ENCODE measurements around the gene LTBP3.
A peak's percentile ranks its signal among the peaks of the same experiment; 100 is the strongest.

The LTBP3 gene

GRCh38 chr11:65577756-65578109 is 19.6 kb upstream of the LTBP3 start:
- H3K9me3 ChIP-seq (ENCODE audit: insufficient read depth, low read depth, low read length), result no peaks in the 10 kb centered on the region
- H3K36me3 ChIP-seq (ENCODE audit: insufficient read depth, low read length), result no peaks in the 10 kb centered on the region
- peak overlapping the region; percentile 85 for H3K4me2 ChIP-seq (ENCODE audit: low read depth, low read length, poor library complexity, severe bottlenecking)
- no peak overlapping the region for H2AFZ ChIP-seq (ENCODE audit: low read length)
- H3K4me1 ChIP-seq (ENCODE audit: insufficient read depth, low read length, poor library complexity, severe bottlenecking), result peaks cover 42% of the 10 kb centered on the region
- H3K4me3 ChIP-seq (ENCODE audit: low read length, poor library complexity, severe bottlenecking), result peak overlapping the region; percentile 75
- no peak for TF ChIP-seq CTCF (conservative IDR thresholded peaks at IDR 0.05; ENCODE audit: low read length)
- no peak for TF ChIP-seq EZH2phosphoT487 (IDR thresholded peaks at IDR 0.05; ENCODE audit: borderline replicate concordance)
- peaks cover 12% of the 10 kb centered on the region for H4K20me1 ChIP-seq (ENCODE audit: insufficient read depth, low read length, poor library complexity, severe bottlenecking)
- no peak overlapping the region for H3K9ac ChIP-seq (ENCODE audit: low read depth, low read length, poor library complexity, severe bottlenecking)
- H3K27me3 ChIP-seq (ENCODE audit: insufficient read depth, low read length, poor library complexity, severe bottlenecking), result no peaks in the 10 kb centered on the region
- H3F3A ChIP-seq (ENCODE audit: low read depth), result peaks cover 11% of the 10 kb centered on the region
- H3K9me2 ChIP-seq (replicated peaks; ENCODE audit: low read depth, low read length), result no peaks in the 10 kb centered on the region
- peaks cover 30% of the 10 kb centered on the region for H3K79me2 ChIP-seq (ENCODE audit: insufficient read depth, low read length)

GRCh38 chr11:65576867-65577755 is 19.0 kb upstream of the LTBP3 start:
- H3F3A ChIP-seq (ENCODE audit: low read depth), result peaks cover 11% of the 10 kb centered on the region
- H2AFZ ChIP-seq (ENCODE audit: low read length), result no peak overlapping the region
- peak overlapping the region; percentile 79 for H3K9ac ChIP-seq (ENCODE audit: low read depth, low read length, poor library complexity, severe bottlenecking)
- H3K27me3 ChIP-seq (ENCODE audit: insufficient read depth, low read length, poor library complexity, severe bottlenecking), result no peaks in the 10 kb centered on the region
- H3K4me3 ChIP-seq (ENCODE audit: low read length, poor library complexity, severe bottlenecking), result peak overlapping the region; percentile 75
- H3K79me2 ChIP-seq (ENCODE audit: insufficient read depth, low read length), result peaks cover 34% of the 10 kb centered on the region
- peaks cover 42% of the 10 kb centered on the region for H3K4me1 ChIP-seq (ENCODE audit: insufficient read depth, low read length, poor library complexity, severe bottlenecking)
- no peaks in the 10 kb centered on the region for H3K9me3 ChIP-seq (ENCODE audit: insufficient read depth, low read depth, low read length)
- peak overlapping the region; percentile 85 for H3K4me2 ChIP-seq (ENCODE audit: low read depth, low read length, poor library complexity, severe bottlenecking)
- no peaks in the 10 kb centered on the region for H3K9me2 ChIP-seq (replicated peaks; ENCODE audit: low read depth, low read length)
- no peaks in the 10 kb centered on the region for H3K36me3 ChIP-seq (ENCODE audit: insufficient read depth, low read length)
- no peak for TF ChIP-seq CTCF (conservative IDR thresholded peaks at IDR 0.05; ENCODE audit: low read length)
- no peak for TF ChIP-seq EZH2phosphoT487 (IDR thresholded peaks at IDR 0.05; ENCODE audit: borderline replicate concordance)
- H4K20me1 ChIP-seq (ENCODE audit: insufficient read depth, low read length, poor library complexity, severe bottlenecking), result peaks cover 12% of the 10 kb centered on the region

GRCh38 chr11:65576232-65576866 is 18.2 kb upstream of the LTBP3 start:
- TF ChIP-seq EZH2phosphoT487 (IDR thresholded peaks at IDR 0.05; ENCODE audit: borderline replicate concordance), result no peak
- TF ChIP-seq CTCF (conservative IDR thresholded peaks at IDR 0.05; ENCODE audit: low read length), result no peak
- peaks cover 40% of the 10 kb centered on the region for H3K79me2 ChIP-seq (ENCODE audit: insufficient read depth, low read length)
- peaks cover 11% of the 10 kb centered on the region for H3F3A ChIP-seq (ENCODE audit: low read depth)
- no peaks in the 10 kb centered on the region for H3K9me3 ChIP-seq (ENCODE audit: insufficient read depth, low read depth, low read length)
- H3K9me2 ChIP-seq (replicated peaks; ENCODE audit: low read depth, low read length), result no peaks in the 10 kb centered on the region
- H3K27me3 ChIP-seq (ENCODE audit: insufficient read depth, low read length, poor library complexity, severe bottlenecking), result no peaks in the 10 kb centered on the region
- peaks cover 17% of the 10 kb centered on the region for H4K20me1 ChIP-seq (ENCODE audit: insufficient read depth, low read length, poor library complexity, severe bottlenecking)
- H2AFZ ChIP-seq (ENCODE audit: low read length), result no peak overlapping the region
- peak overlapping the region; percentile 79 for H3K9ac ChIP-seq (ENCODE audit: low read depth, low read length, poor library complexity, severe bottlenecking)
- H3K36me3 ChIP-seq (ENCODE audit: insufficient read depth, low read length), result no peaks in the 10 kb centered on the region
- H3K4me1 ChIP-seq (ENCODE audit: insufficient read depth, low read length, poor library complexity, severe bottlenecking), result peaks cover 46% of the 10 kb centered on the region
- peak overlapping the region; percentile 75 for H3K4me3 ChIP-seq (ENCODE audit: low read length, poor library complexity, severe bottlenecking)
- peak overlapping the region; percentile 85 for H3K4me2 ChIP-seq (ENCODE audit: low read depth, low read length, poor library complexity, severe bottlenecking)
